Neural cell (in vitro differentiated cells): ENCODE measurements around the gene AFDN. TPM values are rescaled to one million over a fixed set of nuclear protein-coding genes. Genes with fewer than 3 reads are reported as not detected.

Source experiments
- H2AFZ ChIP-seq: fragments of 200-600, 300-800 bp; sonication (generic), shearing (Covaris generic); 2 replicates; pipeline ENCODE4 v1.6.0; 2014; ENCODE audit warnings: low read depth, mild to moderate bottlenecking, antibody characterized with exemption, low read length, moderate library complexity
- H3F3A ChIP-seq: fragments of 200-600 bp; shearing (Covaris generic); 2 replicates; pipeline ENCODE4 v1.6.1; 2016; ENCODE audit warnings: mild to moderate bottlenecking, moderate library complexity, mixed read lengths, antibody characterized with exemption, low read length; ENCODE audit not compliant: insufficient read depth, poor library complexity, severe bottlenecking
- H3K27ac ChIP-seq: fragments of 200-600, 300-800 bp; sonication (generic), shearing (Covaris generic); 2 replicates; pipeline ENCODE4 v1.5.1; 2014; ENCODE audit warnings: mild to moderate bottlenecking, low read length, moderate library complexity
- H3K27me3 ChIP-seq: fragments of 300-800, 200-600 bp; sonication (generic), shearing (Covaris generic); 2 replicates; pipeline ENCODE4 v1.6.0; 2014; ENCODE audit warnings: mild to moderate bottlenecking, low read depth, low read length, moderate library complexity; ENCODE audit not compliant: insufficient read depth
- H3K36me3 ChIP-seq: fragments of 300-800, 200-600 bp; sonication (generic), shearing (Covaris generic); 2 replicates; pipeline ENCODE4 v1.5.1; 2014; ENCODE audit warnings: mild to moderate bottlenecking, antibody characterized with exemption, low read length, moderate library complexity; ENCODE audit not compliant: insufficient read depth
- H3K4me2 ChIP-seq: fragments of 300-800, 200-600 bp; sonication (generic), shearing (Covaris generic); 2 replicates; pipeline ENCODE4 v1.6.0; 2014; ENCODE audit warnings: mild to moderate bottlenecking, low read length
- H3K4me3 ChIP-seq: fragments of 300-800, 200-600 bp; sonication (generic), shearing (Covaris generic); 2 replicates; pipeline ENCODE4 v1.5.1; 2014; ENCODE audit warnings: mild to moderate bottlenecking, low read length, moderate library complexity
- H3K79me2 ChIP-seq: fragments of 200-600 bp; shearing (Covaris generic); replicated peaks from 2 replicates; pipeline ENCODE4 v1.6.0; 2014; ENCODE audit warnings: mild to moderate bottlenecking, low read length, moderate library complexity; ENCODE audit not compliant: insufficient read depth
- H3K9ac ChIP-seq: fragments of 300-800, 200-600 bp; sonication (generic), shearing (Covaris generic); 2 replicates; pipeline ENCODE4 v1.6.1; 2016; ENCODE audit warnings: mild to moderate bottlenecking, low read length, mixed read lengths
- H3K9me2 ChIP-seq: fragments of 200-600 bp; shearing (Covaris generic); 2 replicates; pipeline ENCODE4 v1.6.1; 2016; ENCODE audit warnings: mild to moderate bottlenecking, low read length, mixed read lengths; ENCODE audit not compliant: insufficient read depth
- H3K9me3 ChIP-seq: fragments of 200-600, 300-800 bp; sonication (generic), shearing (Covaris generic); 2 replicates; pipeline ENCODE4 v1.6.1; 2016; ENCODE audit warnings: mild to moderate bottlenecking, mixed run types, low read length, moderate library complexity, mixed read lengths
- H4K20me1 ChIP-seq: fragments of 200-600 bp; shearing (Covaris generic); 2 replicates; pipeline ENCODE4 v1.6.1; 2016; ENCODE audit warnings: mild to moderate bottlenecking, mixed run types; ENCODE audit not compliant: insufficient read depth
- EP300 ChIP-seq: fragments of 450-650 bp; conservative IDR thresholded peaks from 2 replicates; pipeline ENCODE4 v1.6.1; 2014; ENCODE audit warnings: antibody characterized with exemption, mild to moderate bottlenecking, moderate library complexity; ENCODE audit not compliant: poor library complexity, severe bottlenecking
- EZH2 ChIP-seq: fragments of 200-600, 300-800 bp; shearing (Covaris generic), sonication (generic); IDR thresholded peaks from 2 replicates; pipeline ENCODE4 v1.6.1; 2014; ENCODE audit warnings: antibody characterized with exemption, low read length, borderline replicate concordance, mild to moderate bottlenecking; ENCODE audit not compliant: insufficient read depth, poor library complexity, severe bottlenecking
- MXI1 ChIP-seq: fragments of 450-650 bp; conservative IDR thresholded peaks from 2 replicates; pipeline ENCODE4 v1.6.1; 2014; ENCODE audit warnings: antibody characterized with exemption, mild to moderate bottlenecking; ENCODE audit not compliant: poor library complexity, severe bottlenecking
- POLR2AphosphoS5 ChIP-seq: IDR thresholded peaks from 2 replicates; pipeline ENCODE4 v1.6.1; 2012
- RAD21 ChIP-seq: fragments of 450-650 bp; conservative IDR thresholded peaks from 2 replicates; pipeline ENCODE4 v1.6.1; 2014; ENCODE audit warnings: antibody characterized with exemption, mild to moderate bottlenecking, moderate library complexity
- SMC3 ChIP-seq: fragments of 450-650 bp; conservative IDR thresholded peaks from 2 replicates; pipeline ENCODE4 v1.6.1; 2014; ENCODE audit warnings: antibody characterized with exemption, mild to moderate bottlenecking, moderate library complexity; ENCODE audit not compliant: poor library complexity
- TAF1 ChIP-seq: IDR thresholded peaks from 2 replicates; pipeline ENCODE4 v1.6.1; 2012; ENCODE audit warnings: low read depth
- polyA plus RNA-seq: library from polyadenylated mRNA; depleted of rRNA; stranded (reverse); fragments of >200 nt; gene quantifications from 2 replicates; pipeline ENCODE4 v1.2.3, GENCODE V29; 2014
- TF ChIP-seq, protein P1 (sequence below): IDR thresholded peaks from 2 replicates; pipeline ENCODE4 v1.6.1; 2012; ENCODE audit warnings: borderline replicate concordance
- TF ChIP-seq, protein P2 (sequence below): fragments of 450-650 bp; IDR thresholded peaks from 2 replicates; pipeline ENCODE4 v1.5.1; 2014; ENCODE audit warnings: antibody characterized with exemption, mild to moderate bottlenecking, moderate library complexity; ENCODE audit not compliant: poor library complexity, severe bottlenecking

AFDN gene
- polyA plus RNA-seq, 1 donor from 2014 or later, result 193 TPM

DNA sequence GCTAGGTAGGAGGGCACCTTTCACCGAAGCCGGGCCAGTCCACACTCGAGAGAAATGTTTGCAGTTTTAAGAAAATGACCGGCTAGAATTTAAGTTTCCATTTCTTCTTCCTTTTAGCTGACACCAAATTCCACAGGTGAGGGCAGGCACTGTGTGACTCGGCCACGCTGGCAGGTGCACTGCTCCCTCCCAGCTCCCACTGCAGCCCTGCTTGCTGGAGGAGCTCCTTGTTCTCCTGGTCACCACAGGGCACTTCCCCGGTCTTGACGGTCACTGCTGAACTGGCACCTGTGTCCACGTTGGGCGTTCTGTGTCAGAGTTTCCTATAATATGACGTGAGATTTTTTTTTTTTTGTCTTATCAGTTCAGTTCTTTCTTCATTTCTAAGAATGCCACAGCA, 167.1 kb downstream of the AFDN start:
- Histone ChIP-seq H2AFZ (no peak overlapping the region), H3K79me2 (no peaks in the 10 kb centered on the region), H3K4me2 (no peak overlapping the region), H3K9me2 (no peaks in the 10 kb centered on the region), H3K36me3 (no peaks in the 10 kb centered on the region), H3K9ac (no peak overlapping the region), H3K4me3 (no peak overlapping the region), H3K27me3 (no peaks in the 10 kb centered on the region), H3F3A (no peaks in the 10 kb centered on the region), H3K9me3 (no peaks in the 10 kb centered on the region), H3K27ac (no peak overlapping the region), H4K20me1 (no peaks in the 10 kb centered on the region)
- TF ChIP-seq, protein P1, sequence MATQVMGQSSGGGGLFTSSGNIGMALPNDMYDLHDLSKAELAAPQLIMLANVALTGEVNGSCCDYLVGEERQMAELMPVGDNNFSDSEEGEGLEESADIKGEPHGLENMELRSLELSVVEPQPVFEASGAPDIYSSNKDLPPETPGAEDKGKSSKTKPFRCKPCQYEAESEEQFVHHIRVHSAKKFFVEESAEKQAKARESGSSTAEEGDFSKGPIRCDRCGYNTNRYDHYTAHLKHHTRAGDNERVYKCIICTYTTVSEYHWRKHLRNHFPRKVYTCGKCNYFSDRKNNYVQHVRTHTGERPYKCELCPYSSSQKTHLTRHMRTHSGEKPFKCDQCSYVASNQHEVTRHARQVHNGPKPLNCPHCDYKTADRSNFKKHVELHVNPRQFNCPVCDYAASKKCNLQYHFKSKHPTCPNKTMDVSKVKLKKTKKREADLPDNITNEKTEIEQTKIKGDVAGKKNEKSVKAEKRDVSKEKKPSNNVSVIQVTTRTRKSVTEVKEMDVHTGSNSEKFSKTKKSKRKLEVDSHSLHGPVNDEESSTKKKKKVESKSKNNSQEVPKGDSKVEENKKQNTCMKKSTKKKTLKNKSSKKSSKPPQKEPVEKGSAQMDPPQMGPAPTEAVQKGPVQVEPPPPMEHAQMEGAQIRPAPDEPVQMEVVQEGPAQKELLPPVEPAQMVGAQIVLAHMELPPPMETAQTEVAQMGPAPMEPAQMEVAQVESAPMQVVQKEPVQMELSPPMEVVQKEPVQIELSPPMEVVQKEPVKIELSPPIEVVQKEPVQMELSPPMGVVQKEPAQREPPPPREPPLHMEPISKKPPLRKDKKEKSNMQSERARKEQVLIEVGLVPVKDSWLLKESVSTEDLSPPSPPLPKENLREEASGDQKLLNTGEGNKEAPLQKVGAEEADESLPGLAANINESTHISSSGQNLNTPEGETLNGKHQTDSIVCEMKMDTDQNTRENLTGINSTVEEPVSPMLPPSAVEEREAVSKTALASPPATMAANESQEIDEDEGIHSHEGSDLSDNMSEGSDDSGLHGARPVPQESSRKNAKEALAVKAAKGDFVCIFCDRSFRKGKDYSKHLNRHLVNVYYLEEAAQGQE, result no peak
- TF ChIP-seq POLR2AphosphoS5 (no peak), SMC3 (no peak), EZH2 (no peak), EP300 (no peak)

- no peaks in the 10 kb centered on the region for H3K9me3 ChIP-seq
- no peak for TF ChIP-seq MXI1
- TF ChIP-seq RAD21, result no peak
- TF ChIP-seq POLR2AphosphoS5, result no peak
- TF ChIP-seq, protein P1, result no peak
- TF ChIP-seq, protein P2, sequence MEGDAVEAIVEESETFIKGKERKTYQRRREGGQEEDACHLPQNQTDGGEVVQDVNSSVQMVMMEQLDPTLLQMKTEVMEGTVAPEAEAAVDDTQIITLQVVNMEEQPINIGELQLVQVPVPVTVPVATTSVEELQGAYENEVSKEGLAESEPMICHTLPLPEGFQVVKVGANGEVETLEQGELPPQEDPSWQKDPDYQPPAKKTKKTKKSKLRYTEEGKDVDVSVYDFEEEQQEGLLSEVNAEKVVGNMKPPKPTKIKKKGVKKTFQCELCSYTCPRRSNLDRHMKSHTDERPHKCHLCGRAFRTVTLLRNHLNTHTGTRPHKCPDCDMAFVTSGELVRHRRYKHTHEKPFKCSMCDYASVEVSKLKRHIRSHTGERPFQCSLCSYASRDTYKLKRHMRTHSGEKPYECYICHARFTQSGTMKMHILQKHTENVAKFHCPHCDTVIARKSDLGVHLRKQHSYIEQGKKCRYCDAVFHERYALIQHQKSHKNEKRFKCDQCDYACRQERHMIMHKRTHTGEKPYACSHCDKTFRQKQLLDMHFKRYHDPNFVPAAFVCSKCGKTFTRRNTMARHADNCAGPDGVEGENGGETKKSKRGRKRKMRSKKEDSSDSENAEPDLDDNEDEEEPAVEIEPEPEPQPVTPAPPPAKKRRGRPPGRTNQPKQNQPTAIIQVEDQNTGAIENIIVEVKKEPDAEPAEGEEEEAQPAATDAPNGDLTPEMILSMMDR, result no peak
- no peak for TF ChIP-seq EP300
- no peak for TF ChIP-seq TAF1
- no peak for TF ChIP-seq SMC3
- TF ChIP-seq EZH2, result no peak
Measured at GRCh38 chr6:167995302-167995701, 168.6 kb downstream of the AFDN start.

More at GRCh38 chr6:167995302-167995701, 168.6 kb downstream of the AFDN start:
- H4K20me1 ChIP-seq, result no peaks in the 10 kb centered on the region
- H3K79me2 ChIP-seq, result no peaks in the 10 kb centered on the region
- H3K9me2 ChIP-seq, result no peaks in the 10 kb centered on the region
- no peaks in the 10 kb centered on the region for H3F3A ChIP-seq
- H3K27me3 ChIP-seq, result no peaks in the 10 kb centered on the region
- H3K27ac ChIP-seq, result no peak overlapping the region
- H3K4me3 ChIP-seq, result no peak overlapping the region
- no peaks in the 10 kb centered on the region for H3K36me3 ChIP-seq
- no peak overlapping the region for H3K4me2 ChIP-seq
- H2AFZ ChIP-seq, result no peak overlapping the region
- H3K9ac ChIP-seq, result no peak overlapping the region
